Right lobe of liver (tissue), 6 donors: ENCODE results near the gene STING1. TPM values are rescaled to one million over a fixed set of nuclear protein-coding genes. Genes with fewer than 3 reads are reported as not detected.

Source experiments
- ATAC-seq, 4 donors: fragments of 200-7000 bp; cut with Tn5 transposase; one replicate each; pipeline ENCODE4 v1.9.1; 2020; ENCODE audit warnings: mild to moderate bottlenecking in 4 of 4, moderate library complexity in 4 of 4
- DNase-seq, 3 donors: peaks; one replicate each; pipeline ENCODE4 v3.0.0-alpha.2; 2020
- H3K27ac ChIP-seq, 3 donors: fragments of 200-600 bp; one replicate each; pipeline ENCODE4 v1.8.0; 2022
- H3K27me3 ChIP-seq, 2 donors: fragments of 200-600 bp; one replicate each; pipeline ENCODE4 v1.8.0; 2022
- H3K36me3 ChIP-seq, 4 donors: fragments of 200-600 bp; sonication (generic) in 1 of 4; one replicate each; pipeline versions ENCODE4 v1.5.1 to v1.8.0; 2017 to 2022; ENCODE audit warnings: control low read depth in 1 of 4
- H3K4me1 ChIP-seq, 4 donors: fragments of 200-600 bp; sonication (generic) in 1 of 4; one replicate each; pipeline versions ENCODE4 v1.5.1 to v1.8.0; 2017 to 2022; ENCODE audit warnings: control low read depth in 1 of 4
- H3K4me3 ChIP-seq, 3 donors: fragments of 200-600 bp; one replicate each; pipeline ENCODE4 v1.8.0; 2022
- H3K9me3 ChIP-seq, 4 donors: fragments of 200-600 bp; sonication (generic) in 1 of 4; one replicate each; pipeline versions ENCODE4 v1.5.1 to v1.8.0; 2017 to 2022; ENCODE audit warnings: control low read depth in 1 of 4
- CTCF ChIP-seq, 4 donors: fragments of 200-600 bp in 3 of 4; fragments of 450-650 bp in 1 of 4; IDR thresholded peaks; one replicate each; pipeline versions ENCODE4 v1.5.1 to v1.8.0; 2016 to 2022; ENCODE audit warnings: antibody characterized with exemption in 4 of 4, mild to moderate bottlenecking in 2 of 4
- POLR2A ChIP-seq: fragments of 450-650 bp; IDR thresholded peaks from one replicate; pipeline ENCODE4 v1.6.1; 2017; ENCODE audit warnings: antibody characterized with exemption, mild to moderate bottlenecking
- WGBS: methylation state at CpG from one replicate; pipeline ENCODE4 v1.1.6; 2018; ENCODE audit warnings: low coverage, low lambda C conversion rate; ENCODE audit not compliant: insufficient coverage; ENCODE audit errors: missing lambda C conversion rate; 5-methylcytosine and 5-hydroxymethylcytosine counted together
- intact Hi-C, 2 donors: fragments of 100-400 bp; cut with DNase I; formaldehyde crosslinking; loops; one replicate each; pipeline versions ENCODE4 v1.11.2 to v1.14.1; 2022
- small RNA-seq, 2 experiments: library from RNA; depleted of rRNA; stranded (forward); fragments of <200 nt; gene quantifications; one replicate each; pipeline ENCODE3, GENCODE V24; 2016
- total RNA-seq, 6 experiments: library from RNA; depleted of rRNA in 2 of 6; stranded (reverse); fragments of >200 nt in 2 of 6; fragmentation: NEBNext Ultra II Directional in 3 of 6; extraction: Animal tissue kit (Norgen Biotek cat#: 25700) in 3 of 6; gene quantifications; one replicate each; pipeline versions ENCODE4 v1.1.0 to v1.2.4, GENCODE V29; 2016 to 2023
- donor health status: DM: no; HTN: yes; CAD: no.
- donor health status: DM: no; HTN: no; CAD: no.
- donor health status: DM: no; HTN: no; CAD: no.
- donor health status: DM: no; HTN: yes; CAD: no.
- donor health status: DM: no; HTN: yes; CAD: no.

The STING1 gene
- total RNA-seq, 6 experiments from 2014 or later = 4.9 to 11.3 (median 7.0) TPM

DNA sequence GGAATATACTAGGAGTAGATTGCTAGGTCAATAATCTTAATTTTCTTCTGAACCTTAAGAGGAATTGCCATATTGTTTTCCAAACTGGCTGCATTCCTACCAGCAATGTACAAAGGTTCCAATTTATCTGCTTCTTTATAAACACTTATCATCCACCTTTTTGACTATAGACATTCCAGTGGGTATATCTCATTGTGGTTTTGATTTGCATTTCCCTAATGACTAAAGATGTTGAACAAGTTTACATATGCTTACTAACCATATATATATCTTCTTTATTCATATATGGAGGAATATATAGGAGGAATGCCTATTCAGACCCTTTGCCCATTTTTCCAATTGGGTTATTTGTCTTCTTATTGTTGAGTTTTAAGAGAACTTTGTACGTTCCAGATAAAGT is 50.9 kb downstream of the STING1 start:
- Histone ChIP-seq H3K4me3 (no peak overlapping the region), H3K4me1 (no peaks in the 10 kb centered on the region), H3K27me3 (no peaks in the 10 kb centered on the region), H3K36me3 (no peaks in the 10 kb centered on the region), H3K27ac (no peak overlapping the region), H3K9me3 (no peaks in the 10 kb centered on the region)
- ATAC-seq = no peak
- no peak for DNase-seq
- TF ChIP-seq CTCF (IDR thresholded peaks at IDR 0.05) (no peak), POLR2A (no peak)
- WGBS = 91% methylated on average over 1 of the region's 1 CpG
- intact Hi-C loops = no loop called here

GRCh38 chr5:139430015-139430414 is 52.5 kb downstream of the STING1 start:
- H3K9me3 ChIP-seq = no peaks in the 10 kb centered on the region
- intact Hi-C loops = no loop called here
- no peak overlapping the region for H3K27ac ChIP-seq
- no peaks in the 10 kb centered on the region for H3K36me3 ChIP-seq
- ATAC-seq (no peak), DNase-seq (no peak)
- no peak overlapping the region for H3K4me3 ChIP-seq
- 79% methylated on average over 2 of the region's 2 CpGs for WGBS
- no peak for TF ChIP-seq CTCF (IDR thresholded peaks at IDR 0.05)
- TF ChIP-seq POLR2A = no peak
- H3K4me1 ChIP-seq = no peaks in the 10 kb centered on the region
- H3K27me3 ChIP-seq = no peaks in the 10 kb centered on the region

DNA sequence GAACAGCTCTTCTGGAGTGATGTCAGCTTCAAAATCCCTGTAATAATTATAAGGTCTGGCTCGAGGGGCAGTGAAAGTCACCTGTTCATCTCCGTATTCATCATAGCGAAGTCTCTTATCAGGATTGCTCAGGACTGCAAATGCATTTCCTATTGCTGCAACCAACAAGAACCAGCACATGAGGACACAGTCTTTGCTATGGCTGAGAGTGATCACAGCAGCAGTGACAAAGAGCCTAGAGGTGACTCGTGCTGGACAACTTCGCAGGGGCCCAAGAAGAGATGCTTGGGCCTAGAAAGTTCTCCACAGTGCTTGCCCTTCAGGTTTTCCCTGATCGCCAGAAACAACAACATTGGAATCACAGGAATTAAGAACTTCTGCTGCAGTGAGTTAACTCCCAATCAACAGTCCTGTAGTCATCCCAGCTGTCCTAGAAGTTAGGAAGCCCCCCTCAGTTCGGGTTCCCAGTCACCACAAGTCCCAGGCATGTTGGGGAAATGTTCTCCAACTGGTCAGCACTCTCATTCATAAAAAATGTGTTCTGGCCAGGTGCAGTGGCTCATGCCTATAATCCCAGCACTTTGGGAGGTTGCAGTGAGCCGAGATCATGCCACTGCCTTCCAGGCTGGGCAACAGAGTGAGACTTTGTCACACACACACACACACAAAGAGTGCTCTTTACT is 56.2 kb downstream of the STING1 start:
- H3K27ac ChIP-seq = no peak overlapping the region
- no peaks in the 10 kb centered on the region for H3K9me3 ChIP-seq
- no peaks in the 10 kb centered on the region for H3K27me3 ChIP-seq
- ATAC-seq (no peak), DNase-seq (no peak)
- intact Hi-C loops = loop anchor here in 1 of 2 donors (5.0 kb wide), 1 partner anchor 86 kb away; no protein-coding TSS in a partner anchor
- 61% methylated on average over 6 of the region's 8 CpGs for WGBS
- no peak overlapping the region for H3K4me3 ChIP-seq
- H3K4me1 ChIP-seq = no peaks in the 10 kb centered on the region
- no peaks in the 10 kb centered on the region for H3K36me3 ChIP-seq
- TF ChIP-seq POLR2A (no peak), CTCF (IDR thresholded peaks at IDR 0.05) (no peak)

Small RNAs within 50 kb of the gene (small RNA-seq; reads per million reads assigned to genes)
- 0 reads per million in 2 experiments for gene RNU5B-4P

Other genes with a start within 250 kb of the STING1 start
- gene MATR3, start 189.0 kb downstream of the STING1 start, total RNA-seq = 10 to 100 TPM; 43.5 to 73.8 (median 65.3) TPM
- 10 to 100 TPM; 34.5 to 55.8 (median 41.4) TPM for gene PAIP2, start 140.9 kb downstream of the STING1 start, total RNA-seq
- gene SLC23A1, start 99.5 kb downstream of the STING1 start, total RNA-seq = 10 to 100 TPM; 11.7 to 51.0 (median 22.8) TPM
- gene MZB1, start 92.8 kb downstream of the STING1 start, total RNA-seq = 1 to 10 TPM in 3 of 6 experiments, under 1 TPM in 3; 0.37 to 5.1 (median 1.1) TPM
- gene PROB1, start 87.7 kb downstream of the STING1 start, total RNA-seq = under 1 TPM; 0.25 to 0.51 (median 0.41) TPM
- gene SPATA24, start 78.7 kb downstream of the STING1 start, total RNA-seq = 1 to 10 TPM; 1.5 to 4.0 (median 2.6) TPM
- gene DNAJC18, start 43.2 kb downstream of the STING1 start, total RNA-seq = 1 to 10 TPM in 2 of 6 experiments, under 1 TPM in 4; 0.37 to 2.9 (median 0.75) TPM
- 1 to 10 TPM; 1.2 to 5.1 (median 2.3) TPM for gene ECSCR, start 20.0 kb downstream of the STING1 start, total RNA-seq
- gene SMIM33, start 11.8 kb downstream of the STING1 start, total RNA-seq = not detected
- gene UBE2D2, start 78.6 kb upstream of the STING1 start, total RNA-seq = 10 to 100 TPM; 38.3 to 68.3 (median 53.1) TPM
- gene CXXC5, start 165.6 kb upstream of the STING1 start, total RNA-seq = 10 to 100 TPM; 44.5 to 84.9 (median 66.4) TPM